Panc1 (cell line): Measurements from ENCODE around the gene RAB30. TPM values are rescaled to one million over a fixed set of nuclear protein-coding genes. Genes with fewer than 3 reads are reported as not detected.

Experiments used
- ATAC-seq: fragments of 200-7000 bp; cut with Tn5 transposase; 2 replicates; pipeline ENCODE4 v1.9.1; 2020; ENCODE audit warnings: mild to moderate bottlenecking, moderate library complexity
- BruUV-seq: library from RNA; stranded (reverse); fragments of 400-500 nt; replicated peaks from 2 replicates; lab custom pipeline; 2021; lab: Mats Ljungman, UMichigan
- CTCF ChIA-PET: fragments of 300-600 bp; sonication (Branson Sonifier 250); formaldehyde crosslinking; loops from one replicate; lab custom pipeline; 2022; ENCODE audit warnings: antibody characterized with exemption; lab: Charles Lee
- POLR2A ChIA-PET: fragments of 300-600 bp; sonication (Branson Sonifier 250); formaldehyde crosslinking; loops from one replicate; lab custom pipeline; 2022; ENCODE audit warnings: antibody characterized with exemption; lab: Charles Lee
- DNase-seq: peaks from one replicate; pipeline ENCODE4 v3.0.0-alpha.2; 2010; ENCODE audit warnings: low read depth, low spot score
- H3K27ac ChIP-seq: 2 replicates; pipeline ENCODE4 v1.5.1; 2011; ENCODE audit warnings: mild to moderate bottlenecking, low read length, inconsistent platforms
- H3K27me3 ChIP-seq: fragments of 200-500 bp; sonication (Bioruptor generic); 2 replicates; pipeline ENCODE4 v1.6.0; 2014; ENCODE audit warnings: low read length, inconsistent platforms; ENCODE audit not compliant: control insufficient read depth, insufficient read depth
- H3K36me3 ChIP-seq: fragments of 200-500 bp; sonication (Bioruptor generic); 2 replicates; pipeline ENCODE4 v1.5.1; 2014; ENCODE audit warnings: inconsistent platforms, mild to moderate bottlenecking, low read length, moderate library complexity; ENCODE audit not compliant: control insufficient read depth, insufficient read depth
- H3K4me1 ChIP-seq: 2 replicates; pipeline ENCODE4 v1.5.1; 2011; ENCODE audit warnings: inconsistent platforms, mild to moderate bottlenecking, low read length, moderate library complexity; ENCODE audit not compliant: control insufficient read depth, insufficient read depth
- H3K4me3 ChIP-seq, 2 experiments: 2 replicates each; pipeline ENCODE4 v1.5.1; 2011 to 2012; ENCODE audit warnings: low read depth in 2 of 2, low read length in 2 of 2, mild to moderate bottlenecking in 2 of 2, inconsistent platforms in 1 of 2, moderate library complexity in 1 of 2
- H3K9me3 ChIP-seq: fragments of 200-500 bp; sonication (Bioruptor generic); 2 replicates; pipeline ENCODE4 v1.5.1; 2014; ENCODE audit warnings: low read depth, mild to moderate bottlenecking, inconsistent platforms, low read length, moderate library complexity; ENCODE audit not compliant: control insufficient read depth, insufficient read depth
- POLR2AphosphoS5 ChIP-seq: IDR thresholded peaks from 2 replicates; pipeline ENCODE4 v1.6.1; 2012; ENCODE audit warnings: mild to moderate bottlenecking, low read depth, low read length, moderate library complexity
- SIN3A ChIP-seq: IDR thresholded peaks from 2 replicates; pipeline ENCODE4 v1.6.1; 2012; ENCODE audit warnings: low read depth, mild to moderate bottlenecking, low read length, moderate library complexity, borderline replicate concordance; ENCODE audit not compliant: insufficient read depth
- TCF7L2 ChIP-seq: IDR thresholded peaks from 2 replicates; pipeline ENCODE4 v1.6.1; 2011; ENCODE audit warnings: mild to moderate bottlenecking, low read depth, low read length, inconsistent platforms
- in situ Hi-C: cut with HindIII; loops from 2 replicates; pipeline ENCODE4 v1.10.0; 2016; ENCODE audit warnings: low sequenced_read_pairs, low pct_unique_long_range_greater_than_20kb
- intact Hi-C: fragments of 100-400 bp; cut with micrococcal nuclease; formaldehyde crosslinking; loops from one replicate; pipeline ENCODE4 v1.10.0; 2022; ENCODE audit not compliant: unreplicated experiment
- total RNA-seq: library from RNA; stranded (reverse); gene quantifications from one replicate; pipeline ENCODE4 v1.2.1, GENCODE V29; 2021; ENCODE audit not compliant: unreplicated experiment
- TF ChIP-seq, protein P1 (sequence below): fragments of 450-650 bp; IDR thresholded peaks from 2 replicates; pipeline ENCODE4 v1.5.1; 2017; ENCODE audit warnings: mild to moderate bottlenecking
- TF ChIP-seq, protein P2 (sequence below), 2 experiments: IDR thresholded peaks; 2 replicates each; pipeline ENCODE4 v1.6.1; 2011 to 2012; ENCODE audit warnings: low read depth in 2 of 2, control low read depth in 1 of 2, low read length in 1 of 2, mild to moderate bottlenecking in 1 of 2, moderate library complexity in 1 of 2; ENCODE audit not compliant: insufficient read depth in 1 of 2

RAB30 gene
- total RNA-seq, 1 experiment from 2014 or later, result 19.0 TPM

DNA sequence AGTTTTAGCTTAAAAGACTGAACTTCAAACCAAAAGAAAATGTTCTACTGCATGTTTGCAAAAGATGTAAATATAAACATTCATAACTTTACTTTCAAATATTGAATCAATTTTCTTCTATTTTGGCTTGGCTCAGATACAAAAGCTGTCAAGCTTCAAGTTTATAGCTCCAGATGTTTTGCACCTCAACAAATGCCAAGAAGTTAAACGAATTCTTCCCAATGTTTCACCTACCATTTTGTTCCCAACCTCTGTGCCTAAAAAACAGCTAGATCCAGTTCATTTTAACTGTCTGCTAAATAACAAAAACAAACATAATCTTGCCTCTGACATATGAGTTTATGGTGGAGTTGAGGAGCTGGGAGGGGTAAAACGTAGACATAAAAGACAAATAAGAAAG is 76.5 kb downstream of the RAB30 start:
- H3K4me3 ChIP-seq, result no peak overlapping the region
- no peak overlapping the region for H3K27ac ChIP-seq
- H3K36me3 ChIP-seq, result no peaks in the 10 kb centered on the region
- H3K4me1 ChIP-seq, result peaks cover 17% of the 10 kb centered on the region
- in situ Hi-C loops (no loop called here), intact Hi-C loops (no loop called here)
- ATAC-seq, result no peak
- H3K9me3 ChIP-seq, result no peaks in the 10 kb centered on the region
- no peak for DNase-seq
- ChIA-PET POLR2A (interaction anchor here (0.5 kb wide), 1 partner anchor 94 kb away, joined by 8 read pairs; the partner anchor contains the start of gene DDIAS), CTCF (no interaction called here)
- TF ChIP-seq SIN3A, result no peak
- TF ChIP-seq, protein P1, sequence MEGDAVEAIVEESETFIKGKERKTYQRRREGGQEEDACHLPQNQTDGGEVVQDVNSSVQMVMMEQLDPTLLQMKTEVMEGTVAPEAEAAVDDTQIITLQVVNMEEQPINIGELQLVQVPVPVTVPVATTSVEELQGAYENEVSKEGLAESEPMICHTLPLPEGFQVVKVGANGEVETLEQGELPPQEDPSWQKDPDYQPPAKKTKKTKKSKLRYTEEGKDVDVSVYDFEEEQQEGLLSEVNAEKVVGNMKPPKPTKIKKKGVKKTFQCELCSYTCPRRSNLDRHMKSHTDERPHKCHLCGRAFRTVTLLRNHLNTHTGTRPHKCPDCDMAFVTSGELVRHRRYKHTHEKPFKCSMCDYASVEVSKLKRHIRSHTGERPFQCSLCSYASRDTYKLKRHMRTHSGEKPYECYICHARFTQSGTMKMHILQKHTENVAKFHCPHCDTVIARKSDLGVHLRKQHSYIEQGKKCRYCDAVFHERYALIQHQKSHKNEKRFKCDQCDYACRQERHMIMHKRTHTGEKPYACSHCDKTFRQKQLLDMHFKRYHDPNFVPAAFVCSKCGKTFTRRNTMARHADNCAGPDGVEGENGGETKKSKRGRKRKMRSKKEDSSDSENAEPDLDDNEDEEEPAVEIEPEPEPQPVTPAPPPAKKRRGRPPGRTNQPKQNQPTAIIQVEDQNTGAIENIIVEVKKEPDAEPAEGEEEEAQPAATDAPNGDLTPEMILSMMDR, result no peak
- TF ChIP-seq POLR2AphosphoS5, result no peak
- TF ChIP-seq, protein P2, sequence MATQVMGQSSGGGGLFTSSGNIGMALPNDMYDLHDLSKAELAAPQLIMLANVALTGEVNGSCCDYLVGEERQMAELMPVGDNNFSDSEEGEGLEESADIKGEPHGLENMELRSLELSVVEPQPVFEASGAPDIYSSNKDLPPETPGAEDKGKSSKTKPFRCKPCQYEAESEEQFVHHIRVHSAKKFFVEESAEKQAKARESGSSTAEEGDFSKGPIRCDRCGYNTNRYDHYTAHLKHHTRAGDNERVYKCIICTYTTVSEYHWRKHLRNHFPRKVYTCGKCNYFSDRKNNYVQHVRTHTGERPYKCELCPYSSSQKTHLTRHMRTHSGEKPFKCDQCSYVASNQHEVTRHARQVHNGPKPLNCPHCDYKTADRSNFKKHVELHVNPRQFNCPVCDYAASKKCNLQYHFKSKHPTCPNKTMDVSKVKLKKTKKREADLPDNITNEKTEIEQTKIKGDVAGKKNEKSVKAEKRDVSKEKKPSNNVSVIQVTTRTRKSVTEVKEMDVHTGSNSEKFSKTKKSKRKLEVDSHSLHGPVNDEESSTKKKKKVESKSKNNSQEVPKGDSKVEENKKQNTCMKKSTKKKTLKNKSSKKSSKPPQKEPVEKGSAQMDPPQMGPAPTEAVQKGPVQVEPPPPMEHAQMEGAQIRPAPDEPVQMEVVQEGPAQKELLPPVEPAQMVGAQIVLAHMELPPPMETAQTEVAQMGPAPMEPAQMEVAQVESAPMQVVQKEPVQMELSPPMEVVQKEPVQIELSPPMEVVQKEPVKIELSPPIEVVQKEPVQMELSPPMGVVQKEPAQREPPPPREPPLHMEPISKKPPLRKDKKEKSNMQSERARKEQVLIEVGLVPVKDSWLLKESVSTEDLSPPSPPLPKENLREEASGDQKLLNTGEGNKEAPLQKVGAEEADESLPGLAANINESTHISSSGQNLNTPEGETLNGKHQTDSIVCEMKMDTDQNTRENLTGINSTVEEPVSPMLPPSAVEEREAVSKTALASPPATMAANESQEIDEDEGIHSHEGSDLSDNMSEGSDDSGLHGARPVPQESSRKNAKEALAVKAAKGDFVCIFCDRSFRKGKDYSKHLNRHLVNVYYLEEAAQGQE (IDR thresholded peaks at IDR 0.05; ENCODE audit: insufficient read depth in 1 of 2, low read depth in 2 of 2, low read length in 1 of 2), result no peak
- no TSS peak for BruUV-seq
- no peaks in the 10 kb centered on the region for H3K27me3 ChIP-seq

DNA sequence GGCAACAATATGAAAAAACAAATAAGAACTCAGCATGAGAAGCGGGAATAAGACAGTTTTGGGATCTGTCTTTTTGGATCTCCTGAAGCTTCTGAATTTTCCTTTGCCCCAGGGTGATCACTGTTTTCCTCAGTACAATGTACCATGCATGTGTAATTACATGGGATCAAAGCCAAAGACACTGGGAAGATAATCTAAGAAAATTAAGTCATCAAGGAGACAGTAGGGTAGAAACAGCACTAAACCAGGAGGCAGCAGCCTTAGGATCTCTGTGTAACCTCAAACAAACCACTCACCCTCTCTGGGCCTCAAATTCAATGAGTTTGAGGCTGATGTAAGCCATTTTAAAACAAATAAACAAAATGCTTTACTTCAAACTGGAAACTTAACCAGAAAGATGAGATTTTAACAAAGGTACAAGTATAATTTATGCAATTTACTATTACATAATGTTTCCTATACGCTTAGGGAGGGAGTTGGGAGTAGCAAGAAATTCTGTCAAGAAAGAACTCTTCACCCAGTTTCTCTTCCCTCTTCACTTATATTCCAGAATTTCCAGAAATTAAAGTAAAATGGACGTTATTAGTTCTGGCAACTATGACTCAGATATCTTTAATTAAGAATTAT is 77.0 kb downstream of the RAB30 start:
- H3K36me3 ChIP-seq, result no peaks in the 10 kb centered on the region
- no peak overlapping the region for H3K27ac ChIP-seq
- H3K9me3 ChIP-seq, result no peaks in the 10 kb centered on the region
- in situ Hi-C loops, result no loop called here
- TF ChIP-seq, protein P1, result no peak
- TF ChIP-seq, protein P2 (IDR thresholded peaks at IDR 0.05; ENCODE audit: insufficient read depth in 1 of 2, low read depth in 2 of 2, low read length in 1 of 2), result no peak
- TF ChIP-seq TCF7L2 (no peak), SIN3A (no peak), POLR2AphosphoS5 (no peak)
- BruUV-seq, result no TSS peak
- ChIA-PET CTCF (no interaction called here), POLR2A (interaction anchor here (0.5 kb wide), 1 partner anchor 93 kb away, joined by 8 read pairs; the partner anchor contains the start of gene DDIAS)
- DNase-seq (no peak), ATAC-seq (no peak)
- H3K27me3 ChIP-seq, result no peaks in the 10 kb centered on the region
- intact Hi-C loops, result no loop called here
- H3K4me3 ChIP-seq, result no peak overlapping the region
- H3K4me1 ChIP-seq, result peaks cover 17% of the 10 kb centered on the region
